Measurements from ENCODE around the gene TNFRSF14.

DNA sequence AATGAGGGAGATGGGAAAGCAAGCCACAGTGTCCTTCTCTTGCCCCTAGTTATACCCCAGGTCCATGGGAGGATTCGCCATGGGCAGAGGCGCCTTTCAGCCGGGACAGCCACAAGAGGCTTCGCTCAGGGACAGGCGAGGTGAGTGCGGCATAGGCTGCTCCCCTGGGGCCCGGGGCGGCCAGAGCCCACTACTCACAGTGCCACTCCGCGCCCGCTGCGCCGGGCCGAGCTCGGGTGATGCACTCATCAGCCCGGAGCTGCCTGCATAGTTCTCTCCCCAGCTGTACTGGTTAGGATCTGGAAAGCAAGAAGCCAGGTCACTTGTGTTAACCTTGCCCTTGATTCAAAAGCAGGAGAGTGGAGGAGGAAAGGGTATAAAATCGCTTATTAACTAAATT lies 38.2 kb upstream of the TNFRSF14 start:
- no peak for TF ChIP-seq ZFX (IDR thresholded peaks at IDR 0.05; ENCODE audit: borderline replicate concordance)
- TF ChIP-seq, protein P1, sequence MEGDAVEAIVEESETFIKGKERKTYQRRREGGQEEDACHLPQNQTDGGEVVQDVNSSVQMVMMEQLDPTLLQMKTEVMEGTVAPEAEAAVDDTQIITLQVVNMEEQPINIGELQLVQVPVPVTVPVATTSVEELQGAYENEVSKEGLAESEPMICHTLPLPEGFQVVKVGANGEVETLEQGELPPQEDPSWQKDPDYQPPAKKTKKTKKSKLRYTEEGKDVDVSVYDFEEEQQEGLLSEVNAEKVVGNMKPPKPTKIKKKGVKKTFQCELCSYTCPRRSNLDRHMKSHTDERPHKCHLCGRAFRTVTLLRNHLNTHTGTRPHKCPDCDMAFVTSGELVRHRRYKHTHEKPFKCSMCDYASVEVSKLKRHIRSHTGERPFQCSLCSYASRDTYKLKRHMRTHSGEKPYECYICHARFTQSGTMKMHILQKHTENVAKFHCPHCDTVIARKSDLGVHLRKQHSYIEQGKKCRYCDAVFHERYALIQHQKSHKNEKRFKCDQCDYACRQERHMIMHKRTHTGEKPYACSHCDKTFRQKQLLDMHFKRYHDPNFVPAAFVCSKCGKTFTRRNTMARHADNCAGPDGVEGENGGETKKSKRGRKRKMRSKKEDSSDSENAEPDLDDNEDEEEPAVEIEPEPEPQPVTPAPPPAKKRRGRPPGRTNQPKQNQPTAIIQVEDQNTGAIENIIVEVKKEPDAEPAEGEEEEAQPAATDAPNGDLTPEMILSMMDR (IDR thresholded peaks at IDR 0.05): no peak

All from 22Rv1 (cell line).